ENCODE measurements around the gene EEF1A2.
"Not testable (repeated sequence)": the region's sequence is repeated elsewhere in the genome, so short reads cannot be mapped to it uniquely, and the experiment has no call there.

EEF1A2 gene

GRCh38 chr20:63522981-63523611 lies 24.2 kb upstream of the EEF1A2 start:
- Histone ChIP-seq H3K27ac (peak overlapping the region in 5 of 21 experiments; percentile 0 to 100 (median 25)), H3K4me3 (peak overlapping the region in 1 of 7 experiments; percentile 83)

- Histone ChIP-seq H3K4me3 (peak overlapping the region; percentile 53 to 89 (median 83)), H3K27ac (peak overlapping the region in 13 of 21 experiments; percentile 0 to 100 (median 99))
These were observed 23.4 kb upstream of the EEF1A2 start for GRCh38 chr20:63522091-63522868.

GRCh38 chr20:63521602-63522001 lies 22.7 kb upstream of the EEF1A2 start:
- H3K4me3 ChIP-seq: peak overlapping the region; percentile 53 to 89 (median 83)
- peak overlapping the region; percentile 16 to 100 (median 99) for H3K27ac ChIP-seq

GRCh38 chr20:63520934-63521601 lies 22.2 kb upstream of the EEF1A2 start:
- Histone ChIP-seq H3K27ac (peak overlapping the region; percentile 93 to 100 (median 99)), H3K4me3 (peak overlapping the region; percentile 53 to 89 (median 83))

GRCh38 chr20:63520504-63520933 lies 21.6 kb upstream of the EEF1A2 start, which contains the start of gene PPDPF:
PPDPF (plus strand) TSS chr20:63520765; CDS start chr20:63521309, 544 bp downstream.
- H3K4me3 ChIP-seq: peak within 1 kb of the TSS; percentile 53 to 89 (median 83)
- H3K27ac ChIP-seq: peak within 1 kb of the TSS; percentile 93 to 100 (median 99)

- Histone ChIP-seq H3K27ac (peak overlapping the region; percentile 2 to 100 (median 99)), H3K4me3 (peak overlapping the region; percentile 53 to 89 (median 83))
These were observed 21.0 kb upstream of the EEF1A2 start for GRCh38 chr20:63519668-63520503.

GRCh38 chr20:63518946-63519667 lies 20.2 kb upstream of the EEF1A2 start:
- peak overlapping the region in 9 of 21 experiments; percentile 93 to 100 (median 99) for H3K27ac ChIP-seq
- H3K4me3 ChIP-seq: peak overlapping the region; percentile 53 to 89 (median 83)

GRCh38 chr20:63518351-63518861 lies 19.5 kb upstream of the EEF1A2 start:
- no peak overlapping the region for H3K27ac ChIP-seq
- H3K4me3 ChIP-seq: no peak overlapping the region

- H3K4me3 ChIP-seq: no peak overlapping the region
These were observed 18.8 kb upstream of the EEF1A2 start for GRCh38 chr20:63517376-63518309.

GRCh38 chr20:63514520-63514919 lies 15.6 kb upstream of the EEF1A2 start:
- not testable (repeated sequence) for H3K27ac ChIP-seq, H3K4me3 ChIP-seq

More at GRCh38 chr20:63517376-63518309, 18.8 kb upstream of the EEF1A2 start:
- no peak overlapping the region for H3K27ac ChIP-seq

GRCh38 chr20:63513207-63513606 lies 14.3 kb upstream of the EEF1A2 start:
- H3K4me3 ChIP-seq: no peak overlapping the region
- H3K27ac ChIP-seq: no peak overlapping the region

- Histone ChIP-seq H3K4me3 (no peak overlapping the region), H3K27ac (no peak overlapping the region)
These were observed 10.2 kb upstream of the EEF1A2 start for GRCh38 chr20:63509088-63509564.

GRCh38 chr20:63508072-63508768 lies 9.3 kb upstream of the EEF1A2 start:
- H3K4me3 ChIP-seq: no peak overlapping the region
- H3K27ac ChIP-seq: no peak overlapping the region

- Histone ChIP-seq H3K4me3 (no peak overlapping the region), H3K27ac (no peak overlapping the region)
These were observed 8.3 kb upstream of the EEF1A2 start for GRCh38 chr20:63507083-63507743.

GRCh38 chr20:63505723-63506122 lies 6.8 kb upstream of the EEF1A2 start:
- Histone ChIP-seq H3K4me3 (no peak overlapping the region), H3K27ac (no peak overlapping the region)

- no peak overlapping the region for H3K4me3 ChIP-seq
- H3K27ac ChIP-seq: no peak overlapping the region
These were observed 6.4 kb upstream of the EEF1A2 start for GRCh38 chr20:63505281-63505680.

All from skin epidermis (tissue), 12 donors.